Endothelial cell of umbilical vein (primary cell): ENCODE data around the gene NRAS. TPM values are rescaled to one million over a fixed set of nuclear protein-coding genes. Genes with fewer than 3 reads are reported as not detected.

ENCODE experiments used
- BruUV-seq: library from RNA; stranded (reverse); fragments of 400-500 nt; replicated peaks from 2 replicates; lab custom pipeline; 2021; lab: Mats Ljungman, UMichigan
- CTCF ChIA-PET: fragments of 300-600, 350-600 bp; sonication (Branson Sonifier 250); formaldehyde crosslinking; loops from one replicate; lab custom pipeline; 2021; ENCODE audit warnings: antibody characterized with exemption, inconsistent platforms; lab: Charles Lee
- POLR2A ChIA-PET: fragments of 300-600, 350-600 bp; sonication (Branson Sonifier 250); formaldehyde crosslinking; loops from one replicate; lab custom pipeline; 2021; ENCODE audit warnings: antibody characterized with exemption, inconsistent platforms; lab: Charles Lee
- DNase-seq: peaks from one replicate; pipeline ENCODE4 v3.0.0-alpha.2; 2011; ENCODE audit warnings: low read depth, low spot score
- FAIRE-seq: peaks from 2 replicates; lab custom pipeline; 2011; peaks lifted over from hg19 to GRCh38; lab: Jason Lieb, UNC
- H2AFZ ChIP-seq: 2 replicates; pipeline ENCODE4 v1.6.0; 2012; ENCODE audit warnings: low read depth, low read length, control low read depth, inconsistent platforms
- H3K27ac ChIP-seq: 2 replicates; pipeline ENCODE4 v1.5.1; 2011; ENCODE audit warnings: low read depth, mild to moderate bottlenecking, control low read depth, low read length, moderate library complexity; ENCODE audit not compliant: insufficient read depth
- H3K27me3 ChIP-seq, 2 experiments: 2 replicates each; pipeline versions ENCODE4 v1.6.0 to v1.6.1; 2011; ENCODE audit warnings: low read length in 2 of 2, mixed read lengths in 1 of 2; ENCODE audit not compliant: control insufficient read depth in 2 of 2, insufficient read depth in 2 of 2
- H3K36me3 ChIP-seq, 2 experiments: 2 replicates in 1 of 2; 3 replicates in 1 of 2; pipeline ENCODE4 v1.5.1; 2011; ENCODE audit warnings: low read length in 2 of 2, mild to moderate bottlenecking in 1 of 2, moderate library complexity in 1 of 2; ENCODE audit not compliant: control insufficient read depth in 2 of 2, insufficient read depth in 2 of 2; ENCODE audit errors: extremely low read depth in 1 of 2
- H3K4me1 ChIP-seq: 3 replicates; pipeline ENCODE4 v1.5.1; 2011; ENCODE audit warnings: mild to moderate bottlenecking, low read length; ENCODE audit not compliant: control insufficient read depth, insufficient read depth; ENCODE audit errors: extremely low read depth
- H3K4me2 ChIP-seq: 2 replicates; pipeline ENCODE4 v1.6.1; 2011; ENCODE audit warnings: low read length, control low read depth, mixed read lengths; ENCODE audit not compliant: insufficient read depth
- H3K4me3 ChIP-seq, 3 experiments: fragments of 200-600 bp in 1 of 3; sonication (generic), shearing (Covaris generic) in 1 of 3; replicated peaks in 1 of 3; 2 replicates each; pipeline ENCODE4 v1.5.1; 2011 to 2016; ENCODE audit warnings: control low read depth in 3 of 3, low read length in 3 of 3, mild to moderate bottlenecking in 2 of 3, inconsistent platforms in 1 of 3, low read depth in 1 of 3, moderate library complexity in 1 of 3; ENCODE audit not compliant: insufficient read depth in 1 of 3
- H3K79me2 ChIP-seq: 2 replicates; pipeline ENCODE4 v1.6.0; 2012; ENCODE audit warnings: low read length, inconsistent platforms; ENCODE audit not compliant: control insufficient read depth, insufficient read depth
- H3K9ac ChIP-seq: replicated peaks from 2 replicates; pipeline ENCODE3; 2011; ENCODE audit warnings: low read length, control low read depth; ENCODE audit not compliant: insufficient read depth; ENCODE audit errors: extremely low read depth
- H3K9me1 ChIP-seq: replicated peaks from 3 replicates; pipeline ENCODE4 v1.6.0; 2011; ENCODE audit warnings: mild to moderate bottlenecking, low read length; ENCODE audit not compliant: control insufficient read depth, insufficient read depth; ENCODE audit errors: extremely low read depth
- H3K9me3 ChIP-seq: replicated peaks from 2 replicates; pipeline ENCODE4 v1.5.1; 2012; ENCODE audit warnings: low read length, inconsistent platforms; ENCODE audit not compliant: control insufficient read depth, insufficient read depth
- H4K20me1 ChIP-seq: replicated peaks from 2 replicates; pipeline ENCODE3; 2011; ENCODE audit warnings: mild to moderate bottlenecking, low read length; ENCODE audit not compliant: control insufficient read depth, insufficient read depth; ENCODE audit errors: extremely low read depth
- CTCF ChIP-seq, 2 donors: IDR thresholded peaks; 1 replicate in 1 of 2; 2 replicates in 1 of 2; pipeline ENCODE4 v1.5.1; 2011; ENCODE audit warnings: low read length in 2 of 2, mild to moderate bottlenecking in 2 of 2, moderate library complexity in 2 of 2, control low read depth in 1 of 2, inconsistent platforms in 1 of 2, low read depth in 1 of 2; ENCODE audit not compliant: insufficient read depth in 1 of 2; ENCODE audit errors: extremely low read depth in 1 of 2
- EZH2 ChIP-seq: IDR thresholded peaks from 2 replicates; pipeline ENCODE4 v1.6.1; 2012; ENCODE audit warnings: borderline replicate concordance, low read depth, mild to moderate bottlenecking, moderate library complexity, low read length, inconsistent platforms; ENCODE audit not compliant: severe bottlenecking
- FOS ChIP-seq: IDR thresholded peaks from 2 replicates; pipeline ENCODE4 v1.6.1; 2011; ENCODE audit warnings: mild to moderate bottlenecking, low read length, moderate library complexity, borderline replicate concordance; ENCODE audit not compliant: insufficient read depth
- GATA2 ChIP-seq: IDR thresholded peaks from 2 replicates; pipeline ENCODE4 v1.7.0; 2011; ENCODE audit warnings: low read depth, mild to moderate bottlenecking, moderate library complexity, mixed read lengths, low read length; ENCODE audit not compliant: insufficient read length, insufficient read depth
- JUN ChIP-seq: IDR thresholded peaks from 2 replicates; pipeline ENCODE4 v1.6.1; 2011; ENCODE audit warnings: borderline replicate concordance, low read depth; ENCODE audit not compliant: insufficient read length, insufficient read depth
- MAX ChIP-seq: IDR thresholded peaks from 2 replicates; pipeline ENCODE4 v1.6.1; 2011; ENCODE audit not compliant: insufficient read depth, insufficient read length
- MYC ChIP-seq: IDR thresholded peaks from one replicate; pipeline ENCODE4 v1.6.1; 2011; ENCODE audit warnings: mild to moderate bottlenecking, low read depth, low read length
- POLR2A ChIP-seq: IDR thresholded peaks from 2 replicates; pipeline ENCODE4 v1.6.1; 2012; ENCODE audit warnings: low read depth, mild to moderate bottlenecking, control low read depth, low read length
- POLR2AphosphoS5 ChIP-seq: IDR thresholded peaks from 2 replicates; pipeline ENCODE4 v1.6.1; 2012; ENCODE audit warnings: low read depth, mild to moderate bottlenecking, control low read depth, low read length, moderate library complexity; ENCODE audit not compliant: insufficient read depth
- dilution Hi-C: fragments of 300-500 bp; cut with MboI; formaldehyde crosslinking; loops from one replicate; pipeline ENCODE4 v1.15.0; 2019; ENCODE audit warnings: low sequenced_read_pairs; ENCODE audit not compliant: extremely low pct_ligation_motif_present
- intact Hi-C: fragments of 100-400 bp; cut with micrococcal nuclease; formaldehyde crosslinking; loops from one replicate; pipeline ENCODE4 v1.10.0; 2022
- polyA plus RNA-seq, 4 experiments: library from polyadenylated mRNA; depleted of rRNA in 3 of 4; stranded (reverse) in 3 of 4; unstranded in 1 of 4; fragments of >200 nt; gene quantifications; 2 replicates each; pipeline versions ENCODE4 v1.2.1 to v1.2.3, GENCODE V29; 2011 to 2012; ENCODE audit warnings: missing spikeins in 1 of 4
- total RNA-seq: library from RNA; stranded (reverse); gene quantifications from 2 replicates; pipeline ENCODE4 v1.2.3, GENCODE V29; 2021

NRAS gene
- total and polyA plus RNA-seq, 2 donors (not counting 3 experiments of a cell fraction or from before 2014, with no cell fraction given) = 29.4 to 76.5 TPM

GRCh38 chr1:114703242-114703641 lies 13.3 kb downstream of the NRAS start:
- H3K9ac ChIP-seq = no peak overlapping the region
- ChIA-PET POLR2A (no interaction called here), CTCF (interaction anchor here (1.0 to 1.2 kb wide), 3 partner anchors 9 to 11 kb away, joined by 3 to 4 read pairs (median 3); no protein-coding TSS in a partner anchor)
- no peak overlapping the region for H2AFZ ChIP-seq
- H3K27ac ChIP-seq = no peak overlapping the region
- H3K27me3 ChIP-seq = peaks cover 3% of the 10 kb centered on the region in 2 experiments
- FAIRE-seq (no peak), DNase-seq (no peak)
- BruUV-seq = no TSS peak
- no peaks in the 10 kb centered on the region for H3K4me1 ChIP-seq
- peaks cover 7 to 15% of the 10 kb centered on the region in 2 experiments for H3K36me3 ChIP-seq
- no peak for TF ChIP-seq POLR2A
- no peak for TF ChIP-seq CTCF (IDR thresholded peaks at IDR 0.05; ENCODE audit: extremely low read depth in 1 of 2, insufficient read depth in 1 of 2, low read depth in 1 of 2, low read length in 2 of 2)
- TF ChIP-seq MAX = no peak
- no peak for TF ChIP-seq FOS
- TF ChIP-seq POLR2AphosphoS5 = no peak
- no peak for TF ChIP-seq EZH2
- TF ChIP-seq JUN = no peak
- TF ChIP-seq MYC = no peak
- TF ChIP-seq GATA2 = no peak
- dilution Hi-C loops = no loop called here
- H3K9me1 ChIP-seq = peaks cover 4% of the 10 kb centered on the region
- H3K79me2 ChIP-seq = no peaks in the 10 kb centered on the region
- no peak overlapping the region for H3K4me2 ChIP-seq
- intact Hi-C loops = no loop called here
- H3K9me3 ChIP-seq = no peaks in the 10 kb centered on the region
- H3K4me3 ChIP-seq = no peak overlapping the region
- no peaks in the 10 kb centered on the region for H4K20me1 ChIP-seq
